Measurements from ENCODE around the gene PAX5.

- TF ChIP-seq, protein P1, sequence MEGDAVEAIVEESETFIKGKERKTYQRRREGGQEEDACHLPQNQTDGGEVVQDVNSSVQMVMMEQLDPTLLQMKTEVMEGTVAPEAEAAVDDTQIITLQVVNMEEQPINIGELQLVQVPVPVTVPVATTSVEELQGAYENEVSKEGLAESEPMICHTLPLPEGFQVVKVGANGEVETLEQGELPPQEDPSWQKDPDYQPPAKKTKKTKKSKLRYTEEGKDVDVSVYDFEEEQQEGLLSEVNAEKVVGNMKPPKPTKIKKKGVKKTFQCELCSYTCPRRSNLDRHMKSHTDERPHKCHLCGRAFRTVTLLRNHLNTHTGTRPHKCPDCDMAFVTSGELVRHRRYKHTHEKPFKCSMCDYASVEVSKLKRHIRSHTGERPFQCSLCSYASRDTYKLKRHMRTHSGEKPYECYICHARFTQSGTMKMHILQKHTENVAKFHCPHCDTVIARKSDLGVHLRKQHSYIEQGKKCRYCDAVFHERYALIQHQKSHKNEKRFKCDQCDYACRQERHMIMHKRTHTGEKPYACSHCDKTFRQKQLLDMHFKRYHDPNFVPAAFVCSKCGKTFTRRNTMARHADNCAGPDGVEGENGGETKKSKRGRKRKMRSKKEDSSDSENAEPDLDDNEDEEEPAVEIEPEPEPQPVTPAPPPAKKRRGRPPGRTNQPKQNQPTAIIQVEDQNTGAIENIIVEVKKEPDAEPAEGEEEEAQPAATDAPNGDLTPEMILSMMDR (IDR thresholded peaks at IDR 0.05): no peak
- no peak for TF ChIP-seq EP300 (IDR thresholded peaks at IDR 0.05)
Measured at GRCh38 chr9:36828611-36829013, 205.5 kb downstream of the PAX5 start.

Data from ovary (tissue), 3 donors.